Activated CD8-positive, alpha-beta memory T cell treated with anti-CD3 and anti-CD28 coated beads, Interleukin-2, amount 50 U/mL, for 1 hour (primary cell): ENCODE data around the gene TEX51.

Experiments used
- DNase-seq: peaks from one replicate; pipeline ENCODE4 v3.0.0-alpha.2; 2020; ENCODE audit errors: extremely low read depth

The TEX51 gene

GRCh38 chr2:126879348-126880298 is 19.1 kb upstream of the TEX51 start:
- DNase-seq: no peak

GRCh38 chr2:126880324-126880723 is 18.4 kb upstream of the TEX51 start:
- DNase-seq: no peak

GRCh38 chr2:126880817-126881216 is 17.9 kb upstream of the TEX51 start:
- DNase-seq: no peak

DNA sequence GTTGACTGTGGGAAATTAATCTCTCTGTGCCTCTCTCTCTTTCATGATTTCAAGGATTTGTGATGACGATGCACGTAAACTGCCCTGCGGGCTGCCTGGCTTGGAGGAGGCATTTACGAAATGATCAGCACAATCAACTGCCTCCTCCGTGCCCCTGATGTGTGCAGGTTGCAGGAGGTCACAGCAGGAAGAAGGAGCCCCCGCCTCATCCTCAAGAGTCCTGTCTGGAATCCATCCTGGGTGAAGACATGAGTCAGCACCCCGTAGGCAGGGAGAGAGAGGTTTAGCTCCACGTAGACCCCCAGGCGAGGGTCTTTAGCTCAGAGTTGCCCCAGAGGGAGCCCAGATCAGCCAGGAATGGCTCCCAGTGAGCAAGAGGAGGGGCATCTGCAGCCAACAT is 17.1 kb upstream of the TEX51 start:
- no peak for DNase-seq

DNA sequence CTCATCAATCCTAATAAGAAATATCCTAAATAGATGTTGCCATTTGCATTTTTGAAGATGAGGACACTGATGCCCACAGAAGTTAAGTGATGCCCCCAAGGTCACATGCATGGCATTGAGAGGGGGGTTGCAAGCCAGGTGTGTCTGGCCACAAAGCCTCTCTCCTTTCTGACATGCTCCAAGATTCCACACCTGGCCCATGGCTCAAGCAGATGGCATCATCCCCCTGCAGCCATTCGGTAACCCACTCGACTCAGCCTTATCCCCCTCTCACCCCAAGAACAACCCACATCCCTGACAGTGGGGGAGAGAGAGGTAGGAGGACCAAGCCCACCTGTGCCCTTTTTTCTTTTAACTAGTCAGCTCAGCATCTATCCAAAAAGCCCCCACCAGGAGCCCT is 16.5 kb upstream of the TEX51 start:
- DNase-seq: no peak

DNA sequence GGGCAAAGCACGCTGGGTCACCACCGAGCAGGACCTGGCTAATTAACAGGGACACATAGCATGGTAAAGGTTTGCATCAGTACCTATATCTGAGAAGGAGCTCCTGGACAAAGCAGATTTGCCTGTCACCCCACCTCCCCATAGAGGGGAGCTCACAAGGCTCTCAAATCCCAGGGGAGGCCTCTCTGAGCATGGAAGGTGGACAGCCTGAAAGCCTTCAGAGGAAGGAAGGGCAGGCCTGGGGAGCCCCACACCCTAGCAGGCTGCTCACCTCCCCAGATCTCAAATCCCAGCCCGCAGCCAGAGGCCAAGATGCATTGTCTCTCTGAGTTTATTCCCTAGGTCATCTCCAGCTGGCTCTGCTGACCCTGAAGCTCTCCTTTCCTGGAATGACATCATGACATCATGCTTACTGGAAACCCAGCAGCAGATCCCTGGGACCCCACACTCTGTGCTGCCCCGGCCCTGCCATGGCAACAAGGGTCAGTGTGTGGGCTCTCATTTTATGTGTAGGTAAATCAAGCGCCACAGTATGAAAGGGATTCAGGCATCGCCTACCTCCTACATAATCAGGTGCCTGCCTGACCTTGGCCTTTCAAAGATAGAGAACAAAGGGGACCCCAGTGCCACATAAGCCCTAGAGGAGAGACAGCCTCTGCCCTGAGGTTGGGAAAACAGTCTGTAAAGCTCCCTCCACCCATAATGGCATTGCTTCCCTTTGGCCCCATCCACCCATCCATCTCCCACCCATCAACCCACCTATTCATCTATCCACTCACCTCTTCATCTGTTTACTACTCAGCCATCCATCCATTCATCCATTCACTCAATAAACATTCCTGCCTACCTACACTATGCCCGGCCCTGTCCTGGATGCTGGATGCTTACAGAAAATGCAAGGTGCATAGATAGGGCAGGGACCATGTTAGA is 15.7 kb upstream of the TEX51 start:
- DNase-seq: no peak

GRCh38 chr2:126883666-126884040 is 15.0 kb upstream of the TEX51 start:
- no peak for DNase-seq

- DNase-seq: no peak
These were observed 13.6 kb upstream of the TEX51 start for GRCh38 chr2:126884861-126885750.

DNA sequence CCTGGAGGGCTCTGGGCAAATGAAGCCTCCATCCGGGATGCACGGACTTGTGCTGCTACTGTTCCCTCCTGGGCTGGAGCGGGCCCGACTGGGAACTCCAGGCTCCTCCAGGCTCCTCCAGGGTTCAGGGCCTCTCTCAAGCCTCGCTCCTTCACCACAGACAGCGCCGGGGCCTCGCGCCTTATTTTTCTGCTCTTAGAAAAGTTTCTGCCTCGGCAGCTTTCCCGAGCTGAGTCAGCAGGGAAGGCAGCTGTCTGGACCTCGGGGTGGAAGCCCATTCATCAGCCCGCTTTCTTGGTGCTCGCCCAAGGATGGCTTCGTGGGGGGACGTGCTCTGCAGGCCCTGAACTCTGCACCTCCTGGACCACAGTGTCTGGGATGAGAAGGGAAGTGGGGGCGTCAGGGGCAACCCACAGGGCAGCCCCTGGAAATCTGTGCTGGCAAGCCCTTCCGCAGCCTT is 12.9 kb upstream of the TEX51 start:
- DNase-seq: no peak

DNA sequence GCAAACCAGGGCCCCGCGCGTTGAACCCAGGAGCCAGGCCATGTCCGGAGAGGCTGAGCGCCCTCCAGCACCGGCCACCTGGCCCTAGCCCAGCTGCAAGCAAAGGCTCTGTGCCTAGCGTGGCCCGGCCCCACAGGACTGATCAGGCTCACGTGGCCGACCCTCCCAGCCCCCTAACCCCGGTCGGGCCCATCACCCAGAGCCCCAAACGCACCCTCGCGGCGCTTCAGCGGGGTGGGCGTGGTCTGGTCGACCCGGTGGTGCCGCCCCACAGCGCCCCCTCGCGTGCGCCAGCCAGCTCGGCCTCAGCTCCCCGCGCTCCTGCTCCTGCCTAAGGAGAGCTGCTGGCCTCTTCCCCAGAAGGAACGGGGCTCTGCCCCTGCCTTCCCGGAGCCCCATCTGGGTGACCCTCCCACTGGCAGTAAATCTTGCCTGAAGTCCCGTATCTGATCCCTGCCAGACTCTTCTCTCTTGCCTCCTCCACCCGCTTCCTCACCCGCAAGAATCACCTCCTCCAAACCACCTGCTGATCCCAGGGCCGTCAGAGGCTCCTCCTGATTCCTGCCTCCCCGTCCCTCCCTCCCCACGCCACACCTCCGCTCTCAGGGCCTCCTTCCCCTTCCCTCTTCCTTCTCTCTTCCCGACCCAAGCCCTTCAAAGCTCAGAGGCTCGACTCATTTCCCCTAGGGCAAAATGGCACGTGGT is 12.3 kb upstream of the TEX51 start:
- DNase-seq: no peak

DNA sequence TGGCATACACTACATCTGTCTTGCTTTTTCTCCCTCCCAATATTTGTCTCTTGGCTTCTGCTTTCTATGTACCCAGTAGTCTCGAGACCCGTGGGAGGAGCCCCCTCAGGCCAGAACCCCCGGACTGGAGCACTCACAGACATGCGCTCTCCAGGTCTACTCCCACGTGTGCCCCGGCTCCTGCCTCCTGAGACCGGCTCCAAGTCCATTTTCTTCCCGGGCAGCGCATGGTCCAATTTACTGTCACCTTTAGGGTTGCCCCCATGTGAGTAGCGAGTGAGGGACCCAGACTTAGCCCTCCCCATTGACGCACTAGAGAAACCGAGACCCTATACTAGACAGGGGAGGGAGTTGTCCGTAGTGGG is 11.8 kb upstream of the TEX51 start:
- no peak for DNase-seq

DNA sequence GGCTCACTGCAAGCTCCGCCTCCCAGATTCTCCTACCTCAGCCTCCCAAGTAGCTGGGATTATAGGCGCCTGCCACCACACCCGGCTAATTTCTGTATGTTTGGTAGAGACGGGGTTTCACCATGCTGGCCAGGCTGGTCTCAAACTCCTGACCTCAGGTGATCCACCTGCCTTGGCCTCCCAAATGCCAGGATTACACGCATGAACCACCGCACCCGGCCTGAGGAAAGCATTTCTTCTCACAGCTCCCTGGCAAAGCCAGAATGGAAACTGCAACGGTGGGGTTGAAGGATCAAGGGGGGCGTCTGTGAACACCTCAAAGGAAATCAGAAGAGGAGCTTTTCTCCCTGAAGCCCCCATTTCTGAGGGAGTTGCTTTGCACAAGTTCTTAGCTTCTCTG is 11.2 kb upstream of the TEX51 start:
- no peak for DNase-seq

- DNase-seq: no peak
These were observed 10.6 kb upstream of the TEX51 start for GRCh38 chr2:126888046-126888445.

DNA sequence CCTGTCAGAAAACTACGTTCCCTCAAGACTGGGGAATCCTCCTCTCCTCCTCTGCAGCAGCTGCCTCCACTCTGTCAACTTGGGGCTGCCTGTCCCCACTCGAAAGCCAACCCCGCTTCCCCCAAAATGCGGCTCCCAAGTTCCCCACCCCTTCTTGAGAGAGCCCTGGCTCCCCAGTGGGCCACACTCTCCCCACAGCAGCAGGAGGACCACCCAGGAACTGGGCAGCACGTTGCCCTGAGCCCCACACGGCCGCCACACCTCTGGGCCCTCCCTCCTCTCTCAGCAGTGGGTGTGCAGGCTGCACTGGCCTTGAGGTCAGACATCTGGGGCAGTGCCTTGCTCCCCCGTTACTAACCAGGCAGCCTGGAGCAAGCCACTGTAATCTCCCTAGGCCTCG is 9.6 kb upstream of the TEX51 start:
- DNase-seq: no peak

- no peak for DNase-seq
These were observed 9.1 kb upstream of the TEX51 start for GRCh38 chr2:126889496-126890135.

GRCh38 chr2:126890136-126890510 is 8.6 kb upstream of the TEX51 start:
- DNase-seq: no peak

DNA sequence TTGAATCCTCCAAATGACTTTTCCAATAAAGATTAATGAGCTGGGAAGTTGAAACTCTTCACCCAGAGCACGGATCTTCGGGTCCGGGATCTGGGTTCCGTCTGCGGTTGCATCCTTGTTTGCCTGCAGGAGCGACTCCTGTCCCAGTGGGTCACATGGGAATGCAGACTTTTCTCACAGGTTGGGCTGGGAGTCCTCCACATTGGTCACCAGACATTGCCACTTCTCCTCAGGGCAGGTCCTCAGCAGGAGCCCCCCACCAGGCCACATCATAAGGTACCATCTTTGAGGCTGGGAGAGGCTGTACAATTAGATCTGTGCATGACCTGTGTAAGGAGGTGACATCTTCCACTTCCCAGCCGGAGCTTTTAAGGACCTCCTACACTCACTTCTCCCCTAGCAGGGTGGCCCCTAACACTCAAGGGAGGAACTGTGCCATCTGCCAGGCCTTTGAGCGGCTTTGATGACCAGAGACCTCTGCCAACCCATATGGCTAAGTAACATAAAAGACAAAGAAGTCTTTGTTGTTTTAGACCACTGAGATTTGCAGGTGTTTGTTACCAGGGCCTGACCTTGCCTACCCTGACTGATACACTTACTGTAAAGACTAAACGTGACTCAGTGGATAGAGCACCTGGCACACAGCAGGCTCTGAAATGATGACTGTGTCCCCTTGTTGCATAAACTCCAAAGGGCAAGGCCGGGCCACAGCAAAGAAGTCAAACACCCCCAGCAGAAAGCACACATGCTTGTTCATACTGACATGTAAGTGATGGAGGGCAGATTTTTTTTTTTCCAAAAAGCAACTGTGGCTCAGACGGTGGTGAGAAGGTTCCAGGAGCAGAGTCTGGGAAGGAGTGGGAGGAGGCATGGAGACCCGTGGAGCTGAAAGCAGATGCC is 7.9 kb upstream of the TEX51 start:
- no peak for DNase-seq

GRCh38 chr2:126891681-126892500 is 6.8 kb upstream of the TEX51 start:
- DNase-seq: no peak

DNA sequence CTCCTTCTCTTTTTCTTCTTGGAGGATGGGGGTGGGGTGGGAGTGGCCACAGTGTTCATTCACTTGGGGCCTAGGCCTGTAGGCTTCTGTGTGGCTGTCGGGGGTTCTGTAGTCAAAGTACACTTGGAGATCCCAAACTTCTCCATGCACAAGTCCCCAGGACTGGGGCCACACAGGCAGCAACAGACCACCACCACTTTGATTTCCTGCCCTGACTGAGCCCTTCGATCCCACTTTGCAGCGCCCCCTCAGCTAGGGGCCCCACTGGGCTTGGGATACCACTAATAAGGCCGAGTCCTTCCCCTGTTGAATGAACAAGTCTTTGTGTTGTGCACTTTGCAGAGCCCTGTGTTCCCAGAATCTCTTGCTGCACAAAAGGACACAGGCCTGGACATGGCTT is 5.5 kb upstream of the TEX51 start:
- no peak for DNase-seq
